NK-92 treated with Interleukin-12 subunit alpha and Interleukin-12 subunit beta, amount 100 ng/mL, for 24 hours (cell line): ENCODE measurements around the gene FOXP1.

Source experiments
- DNase-seq: peaks from one replicate; lab custom pipeline; 2025; lab: John Stamatoyannopoulos, UW

Gene FOXP1

DNA sequence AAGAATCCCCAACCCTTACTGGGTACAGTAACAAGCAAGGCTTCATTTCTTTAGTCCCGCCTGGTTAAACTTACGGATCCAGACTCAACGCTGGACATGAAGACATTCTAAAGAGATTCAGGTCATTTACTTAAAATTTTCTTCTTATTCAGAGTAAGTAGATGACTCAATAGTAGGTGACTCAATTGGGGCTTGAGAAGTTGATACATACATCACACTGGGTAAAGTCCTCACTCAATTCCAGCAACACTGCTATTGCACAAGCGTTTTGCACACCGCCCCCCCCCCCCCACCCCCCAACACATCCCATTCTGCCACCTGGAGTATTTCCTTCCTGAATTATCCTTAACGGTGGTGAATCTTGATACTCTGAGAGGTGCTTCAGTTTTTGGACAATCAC, 610.0 kb downstream of the FOXP1 start:
- no peak for DNase-seq

DNA sequence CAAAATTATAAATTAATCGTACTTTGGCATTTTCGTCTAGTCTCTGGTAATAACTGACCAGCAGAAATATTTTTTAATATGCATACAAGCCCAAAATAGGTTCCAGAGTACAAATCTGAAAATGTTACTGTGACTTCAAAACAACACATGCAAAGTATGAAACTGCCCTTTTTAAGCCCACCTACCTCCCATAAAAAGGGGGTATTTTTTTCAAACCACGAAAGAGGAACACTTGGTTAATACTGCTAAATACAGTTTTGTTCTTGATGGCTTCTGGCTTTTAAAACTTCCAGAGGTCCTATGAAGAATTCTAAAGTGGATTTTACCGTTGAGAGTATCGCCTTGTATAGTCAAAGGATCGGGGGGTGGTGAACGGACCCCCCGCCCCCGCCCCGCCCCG, 610.7 kb downstream of the FOXP1 start:
- no peak for DNase-seq

DNA sequence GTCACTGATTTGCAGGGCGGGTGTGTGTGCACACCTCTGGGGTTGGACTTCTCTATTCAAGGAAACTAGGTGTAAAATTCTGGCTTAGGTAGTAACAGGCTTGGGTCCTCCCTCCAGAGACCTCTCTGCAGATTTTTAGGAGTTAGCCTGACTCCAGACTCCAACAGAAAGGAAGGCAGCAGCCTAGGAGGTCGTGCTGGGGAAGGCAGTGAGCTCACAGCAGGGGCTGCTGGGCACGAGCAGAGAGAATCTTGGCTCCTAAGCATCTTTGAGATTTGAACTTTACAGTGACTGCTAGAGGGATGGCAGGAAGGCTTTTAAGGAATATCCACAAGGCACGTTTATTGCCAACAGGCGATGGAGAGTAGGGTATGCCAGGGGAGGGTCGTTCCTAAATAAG, 612.6 kb downstream of the FOXP1 start:
- DNase-seq: no peak

DNA sequence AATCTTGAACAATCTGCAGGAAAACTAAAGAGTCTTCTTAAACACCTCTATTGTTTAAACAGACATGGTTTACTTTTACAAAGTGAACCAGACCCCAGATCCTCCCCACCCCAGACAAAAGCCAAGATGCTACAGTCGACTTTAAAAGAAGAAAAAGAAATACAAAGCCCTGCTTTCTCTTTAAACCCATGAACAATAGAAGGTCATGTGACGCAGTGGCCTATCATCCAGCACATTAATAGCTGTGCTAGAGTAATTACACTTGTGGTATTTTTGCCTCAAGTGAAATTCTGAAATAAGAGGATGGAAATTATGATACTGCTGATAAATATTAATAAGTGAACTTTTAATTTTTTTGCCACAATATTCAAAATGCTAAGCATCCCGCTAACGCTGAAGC, 613.4 kb downstream of the FOXP1 start:
- no peak for DNase-seq

DNA sequence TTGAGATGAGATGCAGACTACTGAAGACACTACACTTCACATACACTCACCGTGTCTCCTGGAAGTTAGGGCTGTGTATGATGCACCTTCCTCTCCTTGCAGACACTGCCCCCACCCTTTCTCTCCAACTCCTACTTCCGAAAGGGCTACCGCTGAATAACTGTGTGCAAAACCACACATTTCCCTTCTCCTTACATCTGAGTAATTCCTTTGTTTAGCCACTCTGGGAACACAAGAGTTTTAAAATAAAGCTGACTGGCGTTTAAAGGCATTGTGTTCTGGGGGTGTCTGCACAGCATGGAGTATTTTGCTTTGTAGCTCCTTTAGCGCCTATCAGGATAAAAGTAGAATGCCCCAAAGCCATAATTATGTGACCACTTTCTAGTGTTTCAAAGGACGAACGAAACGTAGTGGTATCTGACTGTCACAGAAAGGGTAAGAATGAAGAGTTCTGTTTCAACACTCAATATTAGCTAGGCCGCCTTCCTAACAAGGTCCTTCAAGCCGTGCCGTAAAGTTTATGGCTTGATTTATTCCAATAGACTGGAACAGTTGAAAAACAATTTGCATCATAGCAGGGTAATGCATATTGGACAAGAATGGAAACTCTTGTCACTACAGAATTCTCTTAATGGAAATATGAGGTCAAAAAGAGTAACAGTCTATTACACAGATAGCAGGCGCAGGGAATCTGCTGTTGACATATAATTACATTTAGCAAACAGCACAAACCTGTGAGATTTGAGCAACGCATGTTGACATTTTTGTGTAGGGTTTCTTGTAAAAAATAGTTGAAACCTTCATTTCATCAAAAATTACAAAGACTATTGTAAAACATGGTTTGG, 619.9 kb downstream of the FOXP1 start:
- no peak for DNase-seq

DNA sequence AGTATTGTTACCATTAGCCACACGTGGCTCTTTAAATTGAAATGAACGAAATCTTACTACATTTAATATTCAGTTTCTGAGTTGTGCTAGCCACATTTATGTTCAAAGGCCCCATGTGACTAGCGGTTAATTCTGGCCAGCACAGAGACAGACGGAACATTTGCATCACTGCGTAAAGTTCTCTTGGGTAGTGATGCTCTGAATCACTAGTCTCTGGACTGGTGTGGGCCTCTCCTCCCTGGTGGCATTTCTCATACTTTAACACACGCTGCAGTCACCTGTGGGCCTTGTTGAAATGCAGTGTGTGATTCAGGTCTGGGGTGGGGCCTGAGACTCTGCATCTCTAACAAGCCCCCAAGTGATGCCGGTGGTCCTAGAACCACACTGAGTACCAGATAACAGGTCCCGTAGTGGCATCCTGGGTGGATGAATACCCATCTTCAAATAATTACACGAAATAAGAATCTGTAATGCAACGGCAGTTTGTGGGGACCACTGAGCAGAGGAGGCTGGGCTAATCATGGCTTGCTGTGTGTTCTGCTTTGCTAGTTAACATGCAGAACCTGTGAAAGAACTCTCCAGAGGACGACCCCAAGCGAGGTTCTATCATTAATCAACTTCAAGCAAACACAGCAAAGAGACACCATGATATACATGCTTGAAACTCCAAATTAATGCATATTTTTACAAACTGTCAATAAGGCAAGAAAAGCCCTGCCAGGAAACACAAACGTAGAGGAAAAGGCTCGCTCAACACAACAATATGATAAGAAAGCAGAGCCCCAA, 623.8 kb downstream of the FOXP1 start:
- DNase-seq: no peak

DNA sequence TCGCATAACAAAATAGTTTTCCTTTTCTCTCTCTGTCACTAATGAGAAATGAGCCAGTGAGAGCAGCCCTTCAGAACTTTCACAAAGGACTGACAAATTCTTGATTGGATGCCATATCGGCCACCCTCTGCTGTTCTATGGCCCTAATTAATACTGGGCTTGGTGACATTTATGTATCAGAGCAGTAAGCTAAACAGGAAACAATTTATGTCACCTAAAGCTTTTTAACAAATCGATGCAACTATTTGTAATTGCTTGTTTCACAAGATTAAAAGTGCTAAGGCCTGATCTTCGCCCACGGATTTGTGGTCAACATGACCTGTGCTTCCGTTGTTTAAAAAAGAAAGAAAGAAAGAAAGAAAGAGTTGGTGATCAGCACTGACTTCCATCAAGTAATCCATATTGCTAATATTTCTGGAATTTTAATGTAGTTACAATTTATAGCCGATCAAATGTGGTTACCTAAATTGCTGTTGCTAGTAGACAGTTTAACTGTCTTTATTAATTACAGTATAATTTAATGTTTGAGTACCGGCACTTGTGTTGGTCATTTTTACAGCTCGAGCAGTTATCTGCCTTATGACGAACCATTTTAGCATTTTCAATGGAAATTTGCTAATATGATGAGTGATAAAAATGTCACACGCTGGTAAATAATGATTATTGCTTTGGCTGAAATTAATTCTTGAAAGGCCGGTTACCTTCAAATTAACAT, 631.3 kb downstream of the FOXP1 start:
- DNase-seq: no peak

DNA sequence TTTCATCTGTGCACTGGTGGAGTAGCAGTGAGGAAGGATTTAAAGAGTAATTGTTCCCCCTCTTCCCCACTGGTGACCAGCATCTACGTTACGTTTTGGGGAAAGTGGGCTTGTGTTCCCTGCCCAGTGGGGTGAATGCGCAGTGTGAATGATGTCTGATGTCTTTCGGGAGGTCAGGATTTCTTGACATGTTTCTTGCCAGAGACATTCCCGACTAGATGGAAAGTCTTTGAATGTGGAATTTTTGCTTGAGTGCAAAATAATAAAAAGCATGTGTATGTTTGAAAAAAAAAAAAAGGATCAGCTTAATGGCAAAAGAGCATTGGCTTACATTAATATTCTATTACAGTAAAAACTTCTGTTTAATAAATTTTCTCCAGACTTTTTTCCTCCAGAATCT, 632.2 kb downstream of the FOXP1 start:
- DNase-seq: no peak

DNA sequence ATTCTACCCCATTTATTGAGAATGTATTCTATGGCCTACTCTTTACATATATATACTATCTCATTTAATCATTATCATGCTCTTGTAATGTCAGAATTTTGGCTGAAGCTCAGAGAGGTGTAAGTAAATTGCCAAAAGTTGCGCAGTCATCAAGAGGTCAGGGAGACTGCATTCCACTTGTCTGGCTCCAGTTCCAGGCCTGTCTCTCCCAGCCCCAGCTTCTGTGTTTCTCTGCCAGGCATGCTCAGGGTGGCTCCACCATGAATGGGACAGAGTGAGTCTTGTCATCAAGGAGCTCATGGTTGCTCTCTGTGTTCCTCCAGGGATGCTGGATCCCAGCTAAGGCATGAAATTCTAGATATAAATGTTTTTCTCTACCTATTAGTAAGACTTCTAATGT, 635.9 kb downstream of the FOXP1 start:
- DNase-seq: no peak

DNA sequence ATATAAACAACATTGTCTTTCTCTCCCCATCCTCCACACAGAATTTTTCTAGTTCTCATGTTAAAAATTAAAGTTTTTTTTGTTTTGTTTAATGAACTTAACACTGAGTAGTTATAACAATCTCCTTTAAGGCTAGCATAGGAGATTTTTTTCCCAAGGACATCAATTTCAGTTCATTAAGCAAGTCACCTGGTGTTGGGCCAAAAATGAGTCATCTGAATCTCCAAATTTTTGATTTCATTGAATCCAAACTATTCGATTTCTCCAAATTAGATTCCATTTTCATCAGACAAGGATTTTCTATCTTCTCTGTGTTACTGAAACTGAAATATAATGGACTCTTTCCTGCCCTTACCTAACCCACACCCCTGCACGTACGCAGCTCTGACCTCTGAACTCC, 639.6 kb downstream of the FOXP1 start:
- no peak for DNase-seq

DNA sequence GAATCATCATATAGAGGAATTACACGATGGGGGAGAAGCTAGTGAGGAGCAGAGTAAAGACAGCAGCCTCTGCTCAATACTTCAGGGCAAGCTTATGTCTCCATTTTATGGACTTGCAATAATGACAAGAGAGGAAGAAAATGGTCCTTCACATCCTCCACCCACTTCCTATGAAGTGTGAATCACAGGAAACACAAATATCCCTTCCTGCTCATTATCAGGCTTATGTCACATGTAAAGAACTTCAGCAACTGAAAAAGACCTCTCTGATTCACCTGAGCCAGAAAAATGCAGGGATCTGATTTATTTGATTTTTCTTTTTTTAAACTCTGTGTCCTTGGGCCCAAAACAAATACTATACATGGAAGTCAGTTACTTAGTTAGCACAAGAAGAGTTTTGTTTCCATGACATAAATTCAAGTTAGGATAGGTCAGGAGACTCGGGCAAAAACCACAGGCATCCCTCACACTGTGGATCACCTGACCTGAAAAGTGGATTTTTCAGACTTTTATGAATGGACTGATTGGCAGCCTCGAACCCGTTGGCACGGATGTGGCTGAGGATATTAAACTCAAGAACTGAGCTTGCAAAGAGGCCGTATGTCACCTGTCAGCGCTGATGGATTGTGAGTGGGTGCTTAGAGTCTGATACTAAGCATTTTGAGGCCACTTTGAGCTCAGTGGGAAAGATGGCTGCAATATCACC, 650.3 kb downstream of the FOXP1 start:
- no peak for DNase-seq

DNA sequence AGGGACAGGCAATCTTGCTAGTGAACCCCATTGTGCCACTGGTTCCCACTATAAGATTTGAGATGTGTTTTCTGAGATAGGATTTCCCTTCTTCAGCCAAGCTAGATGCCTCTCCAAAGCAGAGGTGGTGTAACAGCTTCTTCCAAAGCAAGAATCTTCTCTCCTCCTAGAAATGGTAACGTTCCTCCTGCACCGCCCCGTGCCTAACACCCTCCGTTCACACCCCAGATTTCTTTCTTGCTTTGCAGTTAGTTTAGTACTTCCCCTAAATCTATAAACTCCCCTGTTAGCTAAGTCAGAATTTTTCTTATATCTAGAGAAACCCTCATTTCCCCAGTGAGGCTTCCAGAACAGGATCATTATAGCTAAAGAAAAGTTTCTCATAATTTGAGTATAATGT, 653.5 kb downstream of the FOXP1 start:
- DNase-seq: no peak

DNA sequence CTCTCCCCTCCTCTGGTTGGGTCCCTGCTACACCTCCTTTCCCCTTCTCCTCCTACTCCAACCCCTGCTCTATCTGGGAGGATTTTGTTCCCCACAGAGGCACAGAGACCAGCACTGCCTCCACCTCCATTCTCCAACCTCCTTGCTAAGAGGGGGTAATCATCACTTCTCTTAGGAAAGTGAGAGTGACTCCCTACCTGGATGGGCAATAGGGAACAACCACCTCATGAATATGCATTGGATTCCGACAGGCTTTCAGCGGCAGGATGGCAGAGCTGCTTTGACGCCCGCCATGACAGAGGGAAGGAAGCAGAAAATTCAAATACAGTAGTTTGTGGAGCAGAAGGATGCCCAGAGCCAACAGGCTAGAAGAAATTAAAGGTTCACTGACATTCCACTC, 656.3 kb downstream of the FOXP1 start:
- DNase-seq: no peak

DNA sequence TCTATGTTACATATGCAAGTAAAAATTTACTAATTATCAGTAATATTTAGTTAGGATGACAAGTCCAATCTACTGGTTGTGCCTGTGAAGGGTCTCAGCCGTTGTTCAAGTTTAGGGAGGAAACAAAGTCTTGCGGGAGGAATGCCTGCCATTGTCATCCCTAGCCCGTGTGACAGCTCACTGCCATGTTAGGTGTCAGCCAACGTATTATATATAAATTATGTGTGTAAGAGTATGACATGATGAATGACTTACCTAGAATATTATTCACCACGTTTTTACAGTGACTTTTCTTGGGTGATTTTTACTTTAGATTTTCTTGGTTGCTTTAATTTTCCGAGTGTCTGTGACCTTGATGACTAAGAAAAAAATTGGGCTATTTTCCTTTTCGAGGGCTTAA, 656.7 kb downstream of the FOXP1 start:
- no peak for DNase-seq

DNA sequence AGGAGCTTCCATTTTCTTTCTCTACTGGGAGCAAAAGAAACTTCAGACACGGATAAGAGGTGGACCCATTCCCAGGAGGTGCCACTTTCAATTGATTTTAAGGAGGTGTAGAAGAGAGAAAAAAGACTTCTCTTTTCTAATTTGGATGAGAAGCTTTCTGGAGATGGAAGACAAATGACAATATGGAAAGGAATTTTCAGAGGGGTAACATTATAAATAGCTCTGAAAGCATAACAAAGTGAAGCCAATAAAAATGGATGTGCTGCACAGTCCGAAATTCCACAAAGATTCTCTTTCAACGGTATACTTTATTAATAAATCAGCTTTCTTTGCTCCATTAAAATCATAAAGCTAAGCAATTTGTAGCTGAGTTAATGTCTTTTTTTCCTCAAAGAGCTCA, 663.9 kb downstream of the FOXP1 start:
- DNase-seq: no peak

DNA sequence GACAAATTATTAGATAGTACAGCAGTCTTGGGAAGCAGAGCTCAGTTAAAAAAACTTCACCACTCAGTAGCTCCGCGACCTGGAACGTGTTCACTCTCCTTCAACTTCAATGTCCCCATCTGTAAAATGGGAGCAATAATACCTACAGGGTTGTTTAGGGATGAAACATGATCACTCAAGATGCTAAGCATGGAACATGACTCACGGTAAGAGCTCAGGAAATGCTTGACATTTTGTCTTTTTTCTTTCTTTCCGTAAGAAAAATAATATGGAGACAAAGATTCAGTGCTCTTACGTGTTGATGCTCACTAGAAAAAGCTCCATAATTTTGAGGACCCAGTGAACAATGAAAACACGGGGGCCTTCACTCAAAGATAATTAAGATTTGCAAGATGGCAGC, 664.4 kb downstream of the FOXP1 start:
- DNase-seq: no peak

DNA sequence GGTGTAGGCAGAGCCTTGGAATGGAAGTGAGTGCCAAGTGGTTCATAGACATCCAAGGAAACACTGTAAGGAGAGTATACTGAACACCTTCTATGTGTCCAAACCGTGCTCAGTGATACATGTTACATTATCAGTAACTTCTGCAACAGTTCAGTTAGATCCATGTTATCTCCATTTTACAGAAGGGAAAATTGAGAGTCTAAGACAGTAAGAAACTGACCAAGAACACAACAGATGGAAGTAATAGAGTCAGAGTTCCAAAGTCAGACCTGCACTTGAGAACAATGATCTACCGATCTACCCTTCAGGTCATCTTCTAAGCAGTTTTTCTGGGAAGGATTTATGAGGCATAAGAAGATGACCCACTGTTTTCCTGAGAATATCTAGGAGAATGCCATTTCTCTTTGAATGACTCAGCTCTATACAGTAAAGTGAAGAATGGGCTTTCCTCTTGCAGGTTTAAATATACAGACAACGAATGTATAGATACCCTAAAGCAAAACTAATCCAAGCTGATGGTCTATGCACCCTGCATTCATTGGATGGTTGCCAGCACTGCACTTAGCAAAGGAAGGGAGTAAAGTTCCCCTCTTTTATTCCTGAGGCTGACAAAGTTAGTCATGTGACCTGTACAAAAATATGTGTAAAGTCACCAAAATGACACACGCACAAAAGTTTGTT, 667.0 kb downstream of the FOXP1 start:
- no peak for DNase-seq

DNA sequence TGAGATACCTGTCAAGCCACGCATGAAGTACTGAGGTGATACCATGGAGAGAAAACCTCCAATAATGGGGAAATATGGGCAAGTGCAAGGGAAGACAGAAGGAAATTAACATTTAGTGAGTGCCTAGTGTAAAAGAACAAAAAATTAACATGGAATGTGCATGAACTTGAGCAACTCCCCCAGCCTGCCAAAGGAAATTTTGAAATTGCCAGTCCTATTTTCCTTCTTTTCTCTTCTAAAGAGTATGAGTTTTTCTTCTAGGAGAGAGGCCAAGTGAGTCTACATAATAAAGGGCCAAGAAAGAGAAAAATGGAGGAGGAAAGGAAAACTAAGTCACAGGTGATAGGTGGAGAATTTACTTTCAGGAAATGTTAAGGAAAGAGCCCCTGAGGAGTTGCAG, 668.7 kb downstream of the FOXP1 start:
- DNase-seq: no peak

DNA sequence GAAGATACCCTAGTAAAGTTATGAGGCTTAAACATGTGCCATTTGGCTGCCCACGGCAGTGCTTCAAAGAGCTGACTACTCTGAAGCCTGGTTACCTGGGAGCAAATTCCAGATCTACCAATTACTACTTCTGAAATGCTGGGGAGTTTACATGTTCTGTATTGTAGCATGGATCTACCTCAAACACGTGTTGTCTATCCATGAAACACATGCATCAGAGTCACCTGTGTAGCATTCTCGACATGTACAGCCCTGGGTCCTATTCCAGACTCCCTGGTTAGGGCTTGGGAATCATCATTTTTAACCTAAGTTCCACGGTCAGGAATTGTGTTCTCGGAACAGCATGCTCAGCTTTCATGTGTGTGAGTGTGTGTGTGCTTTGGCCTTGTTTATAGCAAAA, 671.8 kb downstream of the FOXP1 start:
- DNase-seq: no peak

DNA sequence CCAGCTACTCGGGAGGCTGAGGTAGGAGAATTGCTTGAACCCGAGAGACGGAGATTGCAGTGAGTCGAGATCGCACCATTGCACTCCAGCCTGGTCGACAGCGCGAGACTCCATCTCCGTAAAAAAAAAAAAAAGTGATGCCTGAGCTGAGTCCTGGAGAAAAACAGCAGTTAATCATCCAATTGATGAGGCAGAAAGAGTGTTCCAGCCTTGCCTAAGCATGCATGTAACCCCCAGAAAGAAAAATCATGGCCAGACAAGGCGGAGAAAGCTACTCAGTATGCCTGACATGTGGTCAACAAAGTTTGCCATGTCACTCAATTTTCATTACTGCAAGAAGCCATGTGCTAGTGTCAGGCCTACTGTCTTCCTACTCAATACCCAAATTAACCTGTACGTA, 678.0 kb downstream of the FOXP1 start:
- DNase-seq: no peak
